ENCODE measurements around the gene NIPAL3.

NIPAL3 gene

DNA sequence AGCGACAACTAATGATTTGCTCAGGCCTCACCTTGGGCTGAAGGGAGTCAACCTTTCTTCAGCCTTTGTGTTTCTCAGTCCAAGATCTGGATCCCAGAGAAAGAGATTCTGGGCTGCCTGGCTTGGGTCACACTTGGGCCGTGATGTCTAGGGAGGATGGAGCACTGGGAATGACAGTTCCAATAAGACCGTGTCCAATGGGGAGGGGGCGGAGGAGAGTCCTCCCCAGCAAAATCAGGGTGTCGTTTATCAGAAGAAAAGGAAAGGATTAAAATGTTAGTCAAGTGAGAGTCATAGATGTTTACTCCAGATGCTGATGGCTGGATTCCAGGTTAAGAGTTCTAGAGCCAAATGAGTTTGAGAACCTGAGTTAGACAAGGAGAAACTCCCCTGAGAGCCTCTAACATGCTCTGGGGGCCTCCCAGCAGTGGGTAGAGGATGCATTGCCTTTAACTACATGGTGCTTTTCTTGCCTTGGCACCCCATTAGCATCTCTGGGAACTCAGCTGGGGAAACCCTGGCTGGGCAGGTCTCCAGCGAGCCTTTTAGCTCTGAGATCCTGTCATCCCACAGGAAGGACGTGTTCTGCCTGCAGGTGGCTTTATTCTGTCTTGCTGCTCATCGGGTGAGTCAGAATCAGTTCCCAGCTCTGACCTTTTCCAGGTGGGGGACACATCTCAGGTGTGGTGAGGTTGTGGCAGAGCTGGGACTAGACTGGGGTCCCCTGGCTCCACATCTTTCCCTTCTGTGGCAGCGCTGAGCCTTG lies 22.2 kb downstream of the NIPAL3 start:
- H3K4me3 ChIP-seq (replicated peaks; ENCODE audit: insufficient read depth, low read length) = no peak overlapping the region
- no peak overlapping the region for H3K27ac ChIP-seq (replicated peaks)
- TF ChIP-seq, protein P1, sequence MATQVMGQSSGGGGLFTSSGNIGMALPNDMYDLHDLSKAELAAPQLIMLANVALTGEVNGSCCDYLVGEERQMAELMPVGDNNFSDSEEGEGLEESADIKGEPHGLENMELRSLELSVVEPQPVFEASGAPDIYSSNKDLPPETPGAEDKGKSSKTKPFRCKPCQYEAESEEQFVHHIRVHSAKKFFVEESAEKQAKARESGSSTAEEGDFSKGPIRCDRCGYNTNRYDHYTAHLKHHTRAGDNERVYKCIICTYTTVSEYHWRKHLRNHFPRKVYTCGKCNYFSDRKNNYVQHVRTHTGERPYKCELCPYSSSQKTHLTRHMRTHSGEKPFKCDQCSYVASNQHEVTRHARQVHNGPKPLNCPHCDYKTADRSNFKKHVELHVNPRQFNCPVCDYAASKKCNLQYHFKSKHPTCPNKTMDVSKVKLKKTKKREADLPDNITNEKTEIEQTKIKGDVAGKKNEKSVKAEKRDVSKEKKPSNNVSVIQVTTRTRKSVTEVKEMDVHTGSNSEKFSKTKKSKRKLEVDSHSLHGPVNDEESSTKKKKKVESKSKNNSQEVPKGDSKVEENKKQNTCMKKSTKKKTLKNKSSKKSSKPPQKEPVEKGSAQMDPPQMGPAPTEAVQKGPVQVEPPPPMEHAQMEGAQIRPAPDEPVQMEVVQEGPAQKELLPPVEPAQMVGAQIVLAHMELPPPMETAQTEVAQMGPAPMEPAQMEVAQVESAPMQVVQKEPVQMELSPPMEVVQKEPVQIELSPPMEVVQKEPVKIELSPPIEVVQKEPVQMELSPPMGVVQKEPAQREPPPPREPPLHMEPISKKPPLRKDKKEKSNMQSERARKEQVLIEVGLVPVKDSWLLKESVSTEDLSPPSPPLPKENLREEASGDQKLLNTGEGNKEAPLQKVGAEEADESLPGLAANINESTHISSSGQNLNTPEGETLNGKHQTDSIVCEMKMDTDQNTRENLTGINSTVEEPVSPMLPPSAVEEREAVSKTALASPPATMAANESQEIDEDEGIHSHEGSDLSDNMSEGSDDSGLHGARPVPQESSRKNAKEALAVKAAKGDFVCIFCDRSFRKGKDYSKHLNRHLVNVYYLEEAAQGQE (IDR thresholded peaks at IDR 0.05; ENCODE audit: insufficient replicate concordance, low read depth) = no peak
- TF ChIP-seq GABPA (IDR thresholded peaks at IDR 0.05; ENCODE audit: low read depth) (no peak), SPI1 (IDR thresholded peaks at IDR 0.05; ENCODE audit: borderline replicate concordance, low read depth) (no peak), POLR2AphosphoS5 (IDR thresholded peaks at IDR 0.05; ENCODE audit: low read depth) (no peak)
- no peaks in the 10 kb centered on the region for H3K27me3 ChIP-seq (ENCODE audit: insufficient read depth, poor library complexity, severe bottlenecking)
- no peak for DNase-seq (ENCODE audit: low read depth in 1 of 2, low spot score in 1 of 2)

DNA sequence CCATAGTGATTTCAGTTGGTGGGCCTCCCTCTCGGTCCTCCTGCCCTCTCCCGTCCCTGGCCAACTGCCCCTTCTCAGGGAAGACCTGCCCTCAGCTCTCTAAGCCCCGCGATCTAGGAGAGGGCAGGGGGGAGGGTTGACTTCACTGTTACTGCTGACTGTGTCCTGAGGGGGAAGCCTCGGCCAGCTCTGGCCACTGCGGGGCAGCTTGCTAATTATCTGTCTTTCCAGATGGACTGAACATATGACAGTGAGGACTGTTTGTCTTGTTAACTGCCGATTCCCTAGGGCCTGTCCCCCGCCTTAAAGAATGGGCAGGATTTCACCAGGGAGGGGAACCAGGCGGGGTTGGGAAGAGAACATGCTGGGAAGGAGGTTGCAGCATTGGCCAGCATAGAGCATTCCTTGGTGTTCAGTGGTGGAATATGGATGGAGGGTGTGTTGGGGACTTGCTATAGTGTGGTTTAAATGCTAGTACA lies 22.9 kb downstream of the NIPAL3 start:
- H3K4me3 ChIP-seq (replicated peaks; ENCODE audit: insufficient read depth, low read length) = no peak overlapping the region
- H3K27ac ChIP-seq (replicated peaks) = no peak overlapping the region
- TF ChIP-seq POLR2AphosphoS5 (IDR thresholded peaks at IDR 0.05; ENCODE audit: low read depth) = no peak
- TF ChIP-seq, protein P2, sequence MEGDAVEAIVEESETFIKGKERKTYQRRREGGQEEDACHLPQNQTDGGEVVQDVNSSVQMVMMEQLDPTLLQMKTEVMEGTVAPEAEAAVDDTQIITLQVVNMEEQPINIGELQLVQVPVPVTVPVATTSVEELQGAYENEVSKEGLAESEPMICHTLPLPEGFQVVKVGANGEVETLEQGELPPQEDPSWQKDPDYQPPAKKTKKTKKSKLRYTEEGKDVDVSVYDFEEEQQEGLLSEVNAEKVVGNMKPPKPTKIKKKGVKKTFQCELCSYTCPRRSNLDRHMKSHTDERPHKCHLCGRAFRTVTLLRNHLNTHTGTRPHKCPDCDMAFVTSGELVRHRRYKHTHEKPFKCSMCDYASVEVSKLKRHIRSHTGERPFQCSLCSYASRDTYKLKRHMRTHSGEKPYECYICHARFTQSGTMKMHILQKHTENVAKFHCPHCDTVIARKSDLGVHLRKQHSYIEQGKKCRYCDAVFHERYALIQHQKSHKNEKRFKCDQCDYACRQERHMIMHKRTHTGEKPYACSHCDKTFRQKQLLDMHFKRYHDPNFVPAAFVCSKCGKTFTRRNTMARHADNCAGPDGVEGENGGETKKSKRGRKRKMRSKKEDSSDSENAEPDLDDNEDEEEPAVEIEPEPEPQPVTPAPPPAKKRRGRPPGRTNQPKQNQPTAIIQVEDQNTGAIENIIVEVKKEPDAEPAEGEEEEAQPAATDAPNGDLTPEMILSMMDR (IDR thresholded peaks at IDR 0.05; ENCODE audit: insufficient read depth, low read length) = no peak
- no peaks in the 10 kb centered on the region for H3K27me3 ChIP-seq (ENCODE audit: insufficient read depth, poor library complexity, severe bottlenecking)
- no peak for DNase-seq (ENCODE audit: low read depth in 1 of 2, low spot score in 1 of 2)

DNA sequence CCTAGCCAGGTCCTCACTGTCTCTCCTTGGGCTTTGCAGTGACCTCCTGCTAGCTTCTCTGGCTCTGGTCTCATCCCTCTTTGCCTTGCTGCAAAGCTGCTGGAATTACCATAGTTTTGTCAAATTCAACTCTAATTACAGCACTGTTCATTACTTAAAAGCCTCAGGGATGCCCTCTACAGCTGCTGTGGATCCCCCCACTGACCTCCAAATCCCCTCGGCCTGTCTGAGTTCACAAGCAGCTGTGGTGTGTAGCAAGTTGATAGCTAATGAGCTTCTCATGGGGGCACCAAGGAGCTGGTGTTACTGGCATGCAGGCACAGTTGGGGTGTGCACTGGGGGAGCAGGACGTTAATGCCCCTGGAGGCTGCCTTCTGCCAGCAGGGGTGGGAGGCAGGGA lies 24.8 kb downstream of the NIPAL3 start:
- TF ChIP-seq, protein P2 (IDR thresholded peaks at IDR 0.05; ENCODE audit: insufficient read depth, low read length) = no peak
- TF ChIP-seq SPI1 (IDR thresholded peaks at IDR 0.05; ENCODE audit: borderline replicate concordance, low read depth) (no peak), POLR2AphosphoS5 (IDR thresholded peaks at IDR 0.05; ENCODE audit: low read depth) (no peak), GABPA (IDR thresholded peaks at IDR 0.05; ENCODE audit: low read depth) (no peak)
- TF ChIP-seq, protein P1 (IDR thresholded peaks at IDR 0.05; ENCODE audit: insufficient replicate concordance, low read depth) = no peak

DNA sequence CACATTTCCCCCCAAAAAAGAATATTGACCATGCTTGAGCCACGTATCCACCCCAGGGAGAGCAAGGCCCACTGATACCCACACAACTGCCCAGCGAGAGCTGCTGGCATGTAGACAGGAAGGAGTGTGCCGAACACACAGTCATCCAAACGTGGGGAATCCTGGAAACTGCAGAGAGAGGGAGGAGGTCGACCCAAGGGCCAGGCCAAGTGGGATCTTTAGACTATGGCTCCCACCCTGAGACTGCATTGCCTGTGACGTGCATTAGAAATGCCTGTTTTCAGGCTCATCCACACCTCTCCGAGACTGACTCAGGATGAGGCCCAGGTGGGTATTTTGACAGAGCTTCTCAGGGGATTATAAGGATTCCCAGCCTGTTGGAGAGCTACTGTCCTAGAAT lies 25.9 kb downstream of the NIPAL3 start:
- TF ChIP-seq POLR2AphosphoS5 (IDR thresholded peaks at IDR 0.05; ENCODE audit: low read depth) (no peak), SPI1 (IDR thresholded peaks at IDR 0.05; ENCODE audit: borderline replicate concordance, low read depth) (no peak), GABPA (IDR thresholded peaks at IDR 0.05; ENCODE audit: low read depth) (no peak)
- TF ChIP-seq, protein P1 (IDR thresholded peaks at IDR 0.05; ENCODE audit: insufficient replicate concordance, low read depth) = no peak
- TF ChIP-seq, protein P2 (IDR thresholded peaks at IDR 0.05; ENCODE audit: insufficient read depth, low read length) = no peak
- H3K27me3 ChIP-seq (ENCODE audit: insufficient read depth, poor library complexity, severe bottlenecking) = no peaks in the 10 kb centered on the region
- H3K4me3 ChIP-seq (replicated peaks; ENCODE audit: insufficient read depth, low read length) = no peak overlapping the region
- DNase-seq (ENCODE audit: low read depth in 1 of 2, low spot score in 1 of 2) = no peak
- H3K27ac ChIP-seq (replicated peaks) = no peak overlapping the region

More for the DNA sequence above, 24.8 kb downstream of the NIPAL3 start:
- no peaks in the 10 kb centered on the region for H3K27me3 ChIP-seq (ENCODE audit: insufficient read depth, poor library complexity, severe bottlenecking)
- no peak for DNase-seq (ENCODE audit: low read depth in 1 of 2, low spot score in 1 of 2)
- no peak overlapping the region for H3K27ac ChIP-seq (replicated peaks)
- no peak overlapping the region for H3K4me3 ChIP-seq (replicated peaks; ENCODE audit: insufficient read depth, low read length)
